ENCODE data around the gene RNMT.

The RNMT gene

DNA sequence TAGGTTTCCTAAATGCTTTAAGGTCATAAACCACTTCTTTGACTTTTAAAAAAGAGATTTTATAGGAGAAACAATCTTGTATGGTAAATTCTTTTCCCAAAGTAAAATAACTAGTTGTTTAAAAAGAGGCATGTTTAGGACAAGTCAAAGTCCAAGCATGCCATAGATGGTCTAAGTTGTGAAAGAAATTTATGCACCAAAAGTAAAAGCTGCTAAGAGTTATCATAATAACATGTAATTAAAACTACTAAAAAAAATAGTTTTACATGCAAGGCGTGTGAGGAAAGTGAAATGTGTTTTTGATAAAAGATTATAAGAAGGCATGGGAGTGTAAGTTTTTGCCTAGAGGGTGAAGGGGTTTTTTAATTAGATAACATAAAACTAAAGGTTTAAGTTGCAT lies 22.6 kb upstream of the RNMT start:
- Histone ChIP-seq H3K27me3 (ENCODE audit: control insufficient read depth in 1 of 2, insufficient read depth in 2 of 2, low read length in 2 of 2) (no peaks in the 10 kb centered on the region), H3K27ac (ENCODE audit: low read depth, low read length) (no peak overlapping the region), H3K9ac (ENCODE audit: low read depth in 1 of 2, low read length in 2 of 2) (no peak overlapping the region), H3K36me3 (ENCODE audit: control insufficient read depth in 1 of 2, insufficient read depth in 2 of 2, low read length in 2 of 2) (peaks cover 0 to 3% of the 10 kb centered on the region in 2 donors), H3K9me3 (ENCODE audit: control insufficient read depth in 1 of 2, low read length in 2 of 2) (peaks cover 19 to 45% of the 10 kb centered on the region in 2 donors), H3K4me3 (ENCODE audit: low read depth in 1 of 2, low read length in 2 of 2) (no peak overlapping the region), H3K4me1 (ENCODE audit: control insufficient read depth in 1 of 2, insufficient read depth in 2 of 2, low read length in 2 of 2) (no peaks in the 10 kb centered on the region)

DNA sequence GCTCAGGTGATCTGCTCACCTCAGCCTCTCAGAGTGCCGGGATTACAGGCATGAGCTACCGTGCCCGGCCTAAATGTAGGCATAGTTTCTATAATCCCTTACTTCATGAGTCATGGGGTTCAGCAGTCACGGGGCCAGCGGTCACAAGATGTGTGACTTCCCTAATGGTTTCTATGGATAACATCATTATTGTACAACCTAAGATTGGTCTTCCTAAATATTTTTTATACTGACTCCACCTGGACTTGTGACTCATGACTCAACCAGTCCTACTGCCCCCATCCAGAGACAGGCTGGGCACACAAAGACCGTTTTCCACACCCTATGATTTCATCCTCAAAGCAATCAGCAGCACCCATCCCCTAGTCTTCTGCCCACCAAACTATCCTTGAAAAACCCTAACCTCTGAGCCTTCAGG lies 16.1 kb upstream of the RNMT start:
- Histone ChIP-seq H3K9me3 (ENCODE audit: control insufficient read depth in 1 of 2, low read length in 2 of 2) (no peaks in the 10 kb centered on the region), H3K4me3 (ENCODE audit: low read depth in 1 of 2, low read length in 2 of 2) (no peak overlapping the region), H3K4me1 (ENCODE audit: control insufficient read depth in 1 of 2, insufficient read depth in 2 of 2, low read length in 2 of 2) (no peaks in the 10 kb centered on the region), H3K36me3 (ENCODE audit: control insufficient read depth in 1 of 2, insufficient read depth in 2 of 2, low read length in 2 of 2) (no peaks in the 10 kb centered on the region), H3K27me3 (ENCODE audit: control insufficient read depth in 1 of 2, insufficient read depth in 2 of 2, low read length in 2 of 2) (no peaks in the 10 kb centered on the region), H3K27ac (ENCODE audit: low read depth, low read length) (no peak overlapping the region), H3K9ac (ENCODE audit: low read depth in 1 of 2, low read length in 2 of 2) (no peak overlapping the region)

DNA sequence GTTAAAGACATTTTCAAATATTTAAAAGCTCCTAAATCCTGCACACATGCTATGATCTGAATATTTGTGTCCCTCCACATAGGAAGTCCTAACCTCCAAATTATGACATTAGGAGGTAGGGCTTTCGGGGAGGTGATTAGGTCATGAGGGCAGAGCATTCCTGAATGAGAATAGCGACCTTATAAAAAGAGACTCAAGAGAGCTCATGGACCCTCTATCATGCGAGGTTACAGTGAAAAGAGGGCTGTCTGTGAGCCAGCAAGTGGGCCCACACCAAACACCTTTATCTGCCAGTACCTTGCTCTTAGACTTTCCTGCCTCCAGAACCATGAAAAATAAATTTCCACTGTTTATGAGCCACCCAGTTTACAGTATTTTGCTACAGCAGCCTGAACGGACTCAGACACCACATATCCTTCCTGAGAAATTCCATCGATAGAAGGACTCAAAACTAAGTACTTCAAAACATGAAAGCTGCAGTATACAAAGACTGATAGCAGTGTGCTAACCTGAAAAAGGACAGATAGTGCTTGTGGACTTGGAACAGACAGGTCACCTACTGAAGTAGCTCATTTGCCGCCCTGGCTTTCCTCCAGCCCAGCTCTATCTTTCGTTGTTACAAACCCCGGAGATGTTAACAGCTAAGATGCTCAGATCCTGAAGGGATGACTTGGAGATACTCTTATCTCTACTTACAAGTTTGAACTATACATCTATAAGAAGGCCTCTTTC lies 13.9 kb upstream of the RNMT start:
- no peaks in the 10 kb centered on the region for H3K27me3 ChIP-seq (ENCODE audit: control insufficient read depth in 1 of 2, insufficient read depth in 2 of 2, low read length in 2 of 2)
- no peaks in the 10 kb centered on the region for H3K36me3 ChIP-seq (ENCODE audit: control insufficient read depth in 1 of 2, insufficient read depth in 2 of 2, low read length in 2 of 2)
- H3K4me1 ChIP-seq (ENCODE audit: control insufficient read depth in 1 of 2, insufficient read depth in 2 of 2, low read length in 2 of 2), result no peaks in the 10 kb centered on the region
- H3K4me3 ChIP-seq (ENCODE audit: low read depth in 1 of 2, low read length in 2 of 2), result no peak overlapping the region
- no peaks in the 10 kb centered on the region for H3K9me3 ChIP-seq (ENCODE audit: control insufficient read depth in 1 of 2, low read length in 2 of 2)
- H3K27ac ChIP-seq (ENCODE audit: low read depth, low read length), result no peak overlapping the region
- no peak overlapping the region for H3K9ac ChIP-seq (ENCODE audit: low read depth in 1 of 2, low read length in 2 of 2)

DNA sequence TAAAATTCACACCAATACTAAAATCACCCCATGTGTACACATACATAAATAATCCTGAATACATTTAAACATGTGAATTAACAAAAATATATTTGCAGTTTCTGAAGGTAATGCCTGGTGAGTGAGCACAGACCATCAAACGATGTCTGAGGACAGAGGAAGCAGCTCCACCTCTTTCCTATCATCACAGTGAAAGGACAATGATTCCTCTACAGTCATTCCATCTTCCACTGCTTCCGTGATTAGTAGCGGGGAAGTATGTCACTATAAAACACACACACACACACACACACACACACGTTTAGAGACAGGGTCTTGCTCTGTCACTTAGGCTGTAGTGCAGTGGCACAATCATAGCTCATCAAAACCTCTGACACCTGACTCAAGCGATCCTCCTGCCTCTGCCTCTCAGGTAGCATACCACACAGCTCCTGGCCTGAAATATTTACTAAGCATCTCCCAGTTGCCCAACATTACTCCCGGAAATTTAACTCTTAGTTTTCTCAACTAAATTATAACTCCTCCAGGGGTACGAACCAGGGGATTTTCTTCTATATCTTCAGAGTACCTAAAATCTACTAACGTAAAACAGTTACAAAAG lies 12.9 kb upstream of the RNMT start:
- H3K4me3 ChIP-seq (ENCODE audit: low read depth in 1 of 2, low read length in 2 of 2), result no peak overlapping the region
- no peaks in the 10 kb centered on the region for H3K36me3 ChIP-seq (ENCODE audit: control insufficient read depth in 1 of 2, insufficient read depth in 2 of 2, low read length in 2 of 2)
- H3K27me3 ChIP-seq (ENCODE audit: control insufficient read depth in 1 of 2, insufficient read depth in 2 of 2, low read length in 2 of 2), result no peaks in the 10 kb centered on the region
- H3K9me3 ChIP-seq (ENCODE audit: control insufficient read depth in 1 of 2, low read length in 2 of 2), result peaks cover 0 to 5% of the 10 kb centered on the region in 2 donors
- H3K9ac ChIP-seq (ENCODE audit: low read depth in 1 of 2, low read length in 2 of 2), result no peak overlapping the region
- H3K4me1 ChIP-seq (ENCODE audit: control insufficient read depth in 1 of 2, insufficient read depth in 2 of 2, low read length in 2 of 2), result no peaks in the 10 kb centered on the region
- no peak overlapping the region for H3K27ac ChIP-seq (ENCODE audit: low read depth, low read length)

DNA sequence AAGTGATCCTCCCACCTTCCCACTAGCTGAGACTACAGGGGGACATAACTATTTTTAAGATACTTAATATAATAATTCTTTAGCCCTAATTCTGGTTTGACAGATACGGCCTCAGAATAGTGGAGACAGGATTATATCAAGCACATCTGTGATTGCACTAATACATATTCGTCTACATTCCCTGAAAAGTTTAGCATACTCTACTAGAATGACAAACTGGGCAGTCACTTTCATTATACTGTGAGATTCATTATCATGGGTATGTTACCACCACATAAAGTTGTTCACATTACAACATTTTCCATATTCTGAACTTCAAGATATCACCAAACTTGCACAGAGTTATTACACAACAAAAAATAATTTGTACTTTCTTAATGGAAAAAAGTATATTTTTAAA lies 11.1 kb upstream of the RNMT start:
- H3K27me3 ChIP-seq (ENCODE audit: control insufficient read depth in 1 of 2, insufficient read depth in 2 of 2, low read length in 2 of 2), result no peaks in the 10 kb centered on the region
- H3K4me1 ChIP-seq (ENCODE audit: control insufficient read depth in 1 of 2, insufficient read depth in 2 of 2, low read length in 2 of 2), result no peaks in the 10 kb centered on the region
- H3K9ac ChIP-seq (ENCODE audit: low read depth in 1 of 2, low read length in 2 of 2), result no peak overlapping the region
- H3K9me3 ChIP-seq (ENCODE audit: control insufficient read depth in 1 of 2, low read length in 2 of 2), result peaks cover 0 to 5% of the 10 kb centered on the region in 2 donors
- no peak overlapping the region for H3K4me3 ChIP-seq (ENCODE audit: low read depth in 1 of 2, low read length in 2 of 2)
- no peak overlapping the region for H3K27ac ChIP-seq (ENCODE audit: low read depth, low read length)
- no peaks in the 10 kb centered on the region for H3K36me3 ChIP-seq (ENCODE audit: control insufficient read depth in 1 of 2, insufficient read depth in 2 of 2, low read length in 2 of 2)

DNA sequence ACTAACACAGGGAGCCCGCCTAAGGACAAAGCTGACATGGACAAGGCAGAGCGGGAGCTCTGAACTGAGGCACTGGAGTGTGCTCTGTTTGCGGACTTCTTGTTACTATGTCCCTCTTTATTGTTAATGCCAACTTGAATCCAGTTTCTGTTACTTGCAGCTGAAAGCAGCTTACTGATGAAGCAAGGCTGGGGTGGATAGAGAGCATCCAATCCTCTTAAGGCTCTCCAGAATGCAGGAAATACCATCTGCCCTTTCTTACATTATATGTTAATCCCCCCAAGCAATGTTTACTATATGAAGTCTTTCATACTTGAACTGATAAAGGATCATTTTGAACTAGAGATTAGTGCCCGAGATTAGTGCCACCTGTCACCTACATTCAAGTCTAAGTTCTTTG lies 9.6 kb upstream of the RNMT start:
- no peak overlapping the region for H3K27ac ChIP-seq (ENCODE audit: low read depth, low read length)
- no peak overlapping the region for H3K4me3 ChIP-seq (ENCODE audit: low read depth in 1 of 2, low read length in 2 of 2)
- peaks cover 0 to 2% of the 10 kb centered on the region in 2 donors for H3K36me3 ChIP-seq (ENCODE audit: control insufficient read depth in 1 of 2, insufficient read depth in 2 of 2, low read length in 2 of 2)
- no peak overlapping the region for H3K9ac ChIP-seq (ENCODE audit: low read depth in 1 of 2, low read length in 2 of 2)
- H3K27me3 ChIP-seq (ENCODE audit: control insufficient read depth in 1 of 2, insufficient read depth in 2 of 2, low read length in 2 of 2), result no peaks in the 10 kb centered on the region
- peaks cover 0 to 5% of the 10 kb centered on the region in 2 donors for H3K9me3 ChIP-seq (ENCODE audit: control insufficient read depth in 1 of 2, low read length in 2 of 2)
- H3K4me1 ChIP-seq (ENCODE audit: control insufficient read depth in 1 of 2, insufficient read depth in 2 of 2, low read length in 2 of 2), result no peaks in the 10 kb centered on the region

DNA sequence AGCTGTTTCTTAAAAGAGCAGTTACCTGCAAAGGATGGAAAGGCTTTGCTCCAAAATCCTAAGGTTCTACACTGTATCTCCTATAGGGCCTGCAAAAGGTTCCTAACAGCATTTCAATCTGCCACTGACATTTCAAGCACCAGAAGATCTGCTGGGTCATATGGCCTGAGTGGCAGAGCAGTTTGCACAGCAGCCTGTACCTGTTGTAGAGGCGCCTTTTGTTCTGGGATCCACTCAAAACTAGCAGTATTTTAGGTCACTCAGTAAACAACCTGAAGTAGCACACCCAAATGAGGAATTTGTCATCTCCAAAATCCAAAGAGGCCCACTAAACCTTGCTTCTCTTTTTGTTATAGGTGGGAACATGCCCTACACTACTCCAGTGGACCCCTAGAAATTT lies 6.3 kb upstream of the RNMT start:
- Histone ChIP-seq H3K9ac (ENCODE audit: low read depth in 1 of 2, low read length in 2 of 2) (no peak overlapping the region), H3K9me3 (ENCODE audit: control insufficient read depth in 1 of 2, low read length in 2 of 2) (peaks cover 0 to 5% of the 10 kb centered on the region in 2 donors), H3K27me3 (ENCODE audit: control insufficient read depth in 1 of 2, insufficient read depth in 2 of 2, low read length in 2 of 2) (no peaks in the 10 kb centered on the region), H3K4me1 (ENCODE audit: control insufficient read depth in 1 of 2, insufficient read depth in 2 of 2, low read length in 2 of 2) (peaks cover 2 to 8% of the 10 kb centered on the region in 2 donors), H3K36me3 (ENCODE audit: control insufficient read depth in 1 of 2, insufficient read depth in 2 of 2, low read length in 2 of 2) (peaks cover 0 to 2% of the 10 kb centered on the region in 2 donors), H3K27ac (ENCODE audit: low read depth, low read length) (no peak overlapping the region), H3K4me3 (ENCODE audit: low read depth in 1 of 2, low read length in 2 of 2) (no peak overlapping the region)

DNA sequence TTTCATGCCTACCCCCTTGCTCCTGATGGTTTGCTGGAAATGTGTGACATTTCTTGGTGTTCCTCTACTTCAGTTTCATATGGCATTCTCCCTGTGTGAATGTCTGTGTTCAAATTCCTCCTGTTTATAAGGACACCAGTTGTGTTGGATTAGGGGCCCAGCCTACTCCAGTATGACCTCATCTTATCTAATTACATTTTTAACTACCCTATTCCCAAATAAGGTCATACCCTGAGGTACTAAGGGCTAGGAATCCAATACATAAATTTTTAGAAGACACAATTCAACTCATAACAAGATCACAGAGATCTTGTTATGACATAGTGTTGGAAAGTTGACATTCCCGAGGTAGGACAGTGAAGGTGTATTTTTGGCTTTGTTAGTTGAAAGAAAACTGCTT lies 5.6 kb upstream of the RNMT start:
- Histone ChIP-seq H3K4me1 (ENCODE audit: control insufficient read depth in 1 of 2, insufficient read depth in 2 of 2, low read length in 2 of 2) (peaks cover 8 to 14% of the 10 kb centered on the region in 2 donors), H3K9ac (ENCODE audit: low read depth in 1 of 2, low read length in 2 of 2) (no peak overlapping the region), H3K9me3 (ENCODE audit: control insufficient read depth in 1 of 2, low read length in 2 of 2) (peaks cover 0 to 5% of the 10 kb centered on the region in 2 donors), H3K36me3 (ENCODE audit: control insufficient read depth in 1 of 2, insufficient read depth in 2 of 2, low read length in 2 of 2) (peaks cover 0 to 2% of the 10 kb centered on the region in 2 donors), H3K4me3 (ENCODE audit: low read depth in 1 of 2, low read length in 2 of 2) (no peak overlapping the region), H3K27ac (ENCODE audit: low read depth, low read length) (no peak overlapping the region), H3K27me3 (ENCODE audit: control insufficient read depth in 1 of 2, insufficient read depth in 2 of 2, low read length in 2 of 2) (no peaks in the 10 kb centered on the region)

DNA sequence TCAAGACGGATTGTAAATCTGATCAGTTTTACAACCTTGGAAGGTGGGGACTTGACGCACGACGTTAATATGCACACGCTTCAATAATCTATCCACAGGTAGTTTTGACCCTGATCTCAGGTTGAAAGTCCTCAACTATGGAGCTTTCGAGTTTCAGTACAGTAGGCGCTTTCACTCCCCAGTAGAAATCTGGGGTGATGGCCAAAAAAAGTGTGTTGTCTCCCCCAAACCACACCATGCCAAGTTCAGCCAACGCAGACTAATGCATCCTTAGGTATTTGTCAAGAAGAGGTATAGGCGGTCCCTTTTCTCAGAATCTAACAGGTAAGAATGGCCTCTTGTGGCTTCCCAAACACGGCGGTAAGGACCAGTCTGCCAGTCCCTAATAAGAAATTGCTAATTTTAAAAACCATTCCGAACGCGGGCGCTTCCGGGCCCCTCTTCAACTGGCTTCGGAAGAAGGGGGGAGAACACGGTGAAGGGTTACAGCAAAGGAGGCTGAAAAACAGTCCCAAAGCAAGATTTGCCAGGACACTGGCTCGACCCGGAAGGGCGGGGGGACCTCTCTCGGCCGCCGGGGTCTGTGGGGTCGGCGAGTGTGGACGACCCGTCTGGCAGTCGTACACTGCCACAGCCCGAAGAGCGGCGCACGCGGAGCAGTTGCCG lies 774 bp upstream of the RNMT start:
- Histone ChIP-seq H3K4me1 (ENCODE audit: control insufficient read depth in 1 of 2, insufficient read depth in 2 of 2, low read length in 2 of 2) (peaks cover 18 to 24% of the 10 kb centered on the region in 2 donors), H3K9me3 (ENCODE audit: control insufficient read depth in 1 of 2, low read length in 2 of 2) (no peaks in the 10 kb centered on the region), H3K27ac (ENCODE audit: low read depth, low read length) (peak overlapping the region; percentile 72), H3K9ac (ENCODE audit: low read depth in 1 of 2, low read length in 2 of 2) (peak overlapping the region; percentile 70 to 92), H3K4me3 (ENCODE audit: low read depth in 1 of 2, low read length in 2 of 2) (peak overlapping the region; percentile 83 to 97), H3K36me3 (ENCODE audit: control insufficient read depth in 1 of 2, insufficient read depth in 2 of 2, low read length in 2 of 2) (peaks cover 0 to under 1% of the 10 kb centered on the region in 2 donors), H3K27me3 (ENCODE audit: control insufficient read depth in 1 of 2, insufficient read depth in 2 of 2, low read length in 2 of 2) (no peaks in the 10 kb centered on the region)

DNA sequence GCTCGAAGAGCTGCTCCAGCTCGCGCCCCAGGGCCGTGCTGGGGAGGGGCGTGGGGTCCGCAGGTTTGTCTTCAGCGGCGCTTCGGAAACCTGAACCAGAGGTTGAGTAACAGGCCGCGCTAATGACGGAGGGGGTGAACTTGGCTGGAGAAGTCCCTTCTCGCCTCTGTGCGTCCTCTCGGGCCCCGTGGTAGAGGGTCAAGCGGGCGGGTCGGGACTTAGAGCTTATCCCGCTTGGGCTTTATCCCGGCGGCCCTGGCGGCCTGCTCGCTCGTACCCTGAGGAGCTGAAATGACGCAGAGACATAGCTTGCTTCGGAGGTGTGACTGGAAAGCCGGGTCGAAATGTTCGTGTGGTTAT lies 479 bp downstream of the RNMT start:
- peak overlapping the region; percentile 87 for H3K27ac ChIP-seq (ENCODE audit: low read depth, low read length)
- H3K36me3 ChIP-seq (ENCODE audit: control insufficient read depth in 1 of 2, insufficient read depth in 2 of 2, low read length in 2 of 2), result peaks cover 0 to 4% of the 10 kb centered on the region in 2 donors
- H3K4me1 ChIP-seq (ENCODE audit: control insufficient read depth in 1 of 2, insufficient read depth in 2 of 2, low read length in 2 of 2), result peaks cover 18 to 24% of the 10 kb centered on the region in 2 donors
- no peaks in the 10 kb centered on the region for H3K27me3 ChIP-seq (ENCODE audit: control insufficient read depth in 1 of 2, insufficient read depth in 2 of 2, low read length in 2 of 2)
- peak overlapping the region; percentile 83 to 97 for H3K4me3 ChIP-seq (ENCODE audit: low read depth in 1 of 2, low read length in 2 of 2)
- peak overlapping the region; percentile 70 to 92 for H3K9ac ChIP-seq (ENCODE audit: low read depth in 1 of 2, low read length in 2 of 2)
- no peaks in the 10 kb centered on the region for H3K9me3 ChIP-seq (ENCODE audit: control insufficient read depth in 1 of 2, low read length in 2 of 2)

Measured in duodenal mucosa (tissue), 2 donors.